K562 (cell line): ENCODE measurements around the gene ANO10. TPM values are rescaled to one million over a fixed set of nuclear protein-coding genes. Genes with fewer than 3 reads are reported as not detected.

ENCODE experiments used
- CXXC5 ChIP-seq: fragments of 250-450 bp; sonication (Bioruptor Pico); IDR thresholded peaks from 2 replicates; pipeline ENCODE4 v1.8.0; 2022; ENCODE audit warnings: inconsistent platforms, mild to moderate bottlenecking, moderate library complexity
- GTF2F1 ChIP-seq: IDR thresholded peaks from 2 replicates; pipeline ENCODE4 v1.6.1; 2011; ENCODE audit warnings: low read depth, low read length, improper control_type of control experiment
- HBP1 ChIP-seq: fragments of 450-650 bp; formaldehyde crosslinking; IDR thresholded peaks from 2 replicates; pipeline ENCODE4 v1.4.0; 2022; ENCODE audit warnings: missing genetic modification characterization
- NFIC ChIP-seq: fragments of 450-650 bp; IDR thresholded peaks from 2 replicates; pipeline ENCODE4 v1.6.1; 2017; ENCODE audit warnings: mild to moderate bottlenecking, inconsistent platforms
- POLR2B ChIP-seq: fragments of 450-650 bp; IDR thresholded peaks from 2 replicates; pipeline ENCODE4 v1.6.1; 2018; ENCODE audit warnings: low read depth; ENCODE audit not compliant: partially characterized antibody
- PURB ChIP-seq: sonication (generic); formaldehyde crosslinking; IDR thresholded peaks from 2 replicates; pipeline ENCODE4 v1.9.0; 2021; ENCODE audit warnings: low read depth, mild to moderate bottlenecking, missing genetic modification reagents
- RBM14 ChIP-seq: fragments of 200-400 bp; formaldehyde crosslinking; IDR thresholded peaks from 2 replicates; pipeline ENCODE4 v1.6.1; 2018; ENCODE audit warnings: low read depth, mild to moderate bottlenecking, low read length, moderate library complexity, borderline replicate concordance; ENCODE audit not compliant: insufficient read depth
- STAT6 ChIP-seq: sonication (generic); formaldehyde crosslinking; IDR thresholded peaks from 2 replicates; pipeline ENCODE4 v1.8.1; 2023; ENCODE audit warnings: mild to moderate bottlenecking, missing genetic modification reagents
- UBTF ChIP-seq, 2 experiments: IDR thresholded peaks; 2 replicates each; pipeline ENCODE4 v1.6.1; 2012; ENCODE audit warnings: improper control_type of control experiment in 2 of 2, low read depth in 2 of 2, low read length in 2 of 2, borderline replicate concordance in 1 of 2
- polyA plus RNA-seq, 8 experiments: library from polyadenylated mRNA; depleted of rRNA in 4 of 8; stranded (reverse) in 5 of 8; unstranded in 3 of 8; fragments of >200 nt; fragmentation: Nextera tagmentation in 2 of 8; fragmentation: Illumina TruSeq in 1 of 8; extraction: Ambion mirVana in 2 of 8; extraction: Trizol in 1 of 8; gene quantifications; 2 replicates each; pipeline versions ENCODE4 v1.2.1 to v1.2.3, GENCODE V29; 2011 to 2014; ENCODE audit warnings: inconsistent platforms in 1 of 8, missing spikeins in 1 of 8
- total RNA-seq, 7 experiments: library from RNA; depleted of rRNA in 6 of 7; stranded (reverse); fragments of >200 nt in 6 of 7; fragmentation: Illumina TruSeq in 2 of 7; extraction: Trizol in 2 of 7; gene quantifications; 2 replicates each; pipeline versions ENCODE4 v1.2.1 to v1.2.3, GENCODE V29; 2011 to 2021; ENCODE audit warnings: low replicate concordance in 1 of 7
- TF ChIP-seq, protein P1 (sequence below): fragments of 450-650 bp; IDR thresholded peaks from 2 replicates; pipeline ENCODE4 v1.6.1; 2018; ENCODE audit not compliant: partially characterized antibody
- TF ChIP-seq, protein P2 (sequence below): sonication (generic); formaldehyde crosslinking; IDR thresholded peaks from 2 replicates; pipeline ENCODE4 v1.8.1; 2022; ENCODE audit warnings: missing genetic modification reagents
- TF ChIP-seq, protein P3 (sequence below): sonication (generic); formaldehyde crosslinking; IDR thresholded peaks from 2 replicates; pipeline ENCODE4 v1.9.0; 2022; ENCODE audit warnings: mild to moderate bottlenecking, missing genetic modification reagents

The ANO10 gene
- total and polyA plus RNA-seq, 9 of the 15 experiments (the other 6 are each of a cell fraction or from before 2014, with no cell fraction given), result 6.4 to 46.0 (median 32.3) TPM

DNA sequence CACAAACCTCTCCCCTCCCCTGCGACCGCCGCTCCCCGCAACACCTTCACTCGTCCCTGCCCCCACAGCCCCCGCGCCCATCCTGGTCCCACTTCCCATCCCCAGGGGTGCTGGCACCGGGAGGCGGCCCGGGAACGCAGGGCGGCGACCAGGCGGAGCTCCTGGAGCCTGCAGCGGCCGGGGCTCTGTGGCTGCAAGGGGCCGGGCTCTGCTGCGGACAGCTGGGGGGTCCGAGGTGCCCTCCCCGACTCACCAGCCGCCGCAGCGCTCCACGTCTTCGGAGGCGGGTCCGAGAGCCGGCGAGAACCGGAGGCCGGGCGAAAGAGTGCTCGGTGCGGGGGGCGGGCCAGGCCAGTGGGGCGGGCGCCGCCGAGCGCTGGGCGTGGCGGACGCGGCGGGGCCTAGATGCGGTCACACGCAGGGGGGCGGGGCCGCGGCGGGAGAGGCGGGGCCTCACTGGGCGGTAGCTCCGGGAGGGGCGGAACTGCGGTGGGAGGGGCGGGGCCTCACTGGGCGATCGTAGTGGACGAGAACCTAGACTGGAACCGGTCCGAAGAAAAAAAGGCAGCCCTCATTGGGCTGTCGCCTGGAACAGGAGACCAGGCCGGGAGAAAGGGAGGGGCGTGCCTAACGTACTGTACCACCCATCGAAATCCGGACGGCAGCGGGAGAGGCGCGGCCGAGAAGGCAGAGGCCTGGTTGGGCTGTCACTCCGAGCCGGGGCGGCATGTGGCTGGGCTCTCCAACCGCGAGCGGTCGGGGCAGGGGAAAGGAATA, at the start of gene ANO10 (continued):
- peak; percentile 90; the same call in 1 of the 2 replicates for TF ChIP-seq HBP1 (CRISPR knock-in tag)
- TF ChIP-seq NFIC, result peak; percentile 6; the same call in 1 of the 2 replicates
- 0 out of 2 replicates have a peak, but pooled peaks have one; percentile 28 for TF ChIP-seq STAT6 (CRISPR knock-in tag)
- TF ChIP-seq, protein P1, sequence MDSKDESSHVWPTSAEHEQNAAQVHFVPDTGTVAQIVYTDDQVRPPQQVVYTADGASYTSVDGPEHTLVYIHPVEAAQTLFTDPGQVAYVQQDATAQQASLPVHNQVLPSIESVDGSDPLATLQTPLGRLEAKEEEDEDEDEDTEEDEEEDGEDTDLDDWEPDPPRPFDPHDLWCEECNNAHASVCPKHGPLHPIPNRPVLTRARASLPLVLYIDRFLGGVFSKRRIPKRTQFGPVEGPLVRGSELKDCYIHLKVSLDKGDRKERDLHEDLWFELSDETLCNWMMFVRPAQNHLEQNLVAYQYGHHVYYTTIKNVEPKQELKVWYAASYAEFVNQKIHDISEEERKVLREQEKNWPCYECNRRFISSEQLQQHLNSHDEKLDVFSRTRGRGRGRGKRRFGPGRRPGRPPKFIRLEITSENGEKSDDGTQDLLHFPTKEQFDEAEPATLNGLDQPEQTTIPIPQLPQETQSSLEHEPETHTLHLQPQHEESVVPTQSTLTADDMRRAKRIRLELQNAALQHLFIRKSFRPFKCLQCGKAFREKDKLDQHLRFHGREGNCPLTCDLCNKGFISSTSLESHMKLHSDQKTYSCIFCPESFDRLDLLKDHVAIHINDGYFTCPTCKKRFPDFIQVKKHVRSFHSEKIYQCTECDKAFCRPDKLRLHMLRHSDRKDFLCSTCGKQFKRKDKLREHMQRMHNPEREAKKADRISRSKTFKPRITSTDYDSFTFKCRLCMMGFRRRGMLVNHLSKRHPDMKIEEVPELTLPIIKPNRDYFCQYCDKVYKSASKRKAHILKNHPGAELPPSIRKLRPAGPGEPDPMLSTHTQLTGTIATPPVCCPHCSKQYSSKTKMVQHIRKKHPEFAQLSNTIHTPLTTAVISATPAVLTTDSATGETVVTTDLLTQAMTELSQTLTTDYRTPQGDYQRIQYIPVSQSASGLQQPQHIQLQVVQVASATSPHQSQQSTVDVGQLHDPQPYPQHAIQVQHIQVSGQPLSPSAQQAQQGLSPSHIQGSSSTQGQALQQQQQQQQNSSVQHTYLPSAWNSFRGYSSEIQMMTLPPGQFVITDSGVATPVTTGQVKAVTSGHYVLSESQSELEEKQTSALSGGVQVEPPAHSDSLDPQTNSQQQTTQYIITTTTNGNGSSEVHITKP, result peak; percentile 78
- TF ChIP-seq PURB (CRISPR knock-in tag), result 0 out of 2 replicates have a peak, but pooled peaks have one; percentile 44
- TF ChIP-seq CXXC5 (CRISPR knock-in tag), result peak; percentile 80
- peak; percentile 80 to 95; a peak in 3 of 4 replicates for TF ChIP-seq UBTF (IDR thresholded peaks at IDR 0.05; ENCODE audit: borderline replicate concordance in 1 of 2, low read depth in 2 of 2, low read length in 2 of 2)
- TF ChIP-seq RBM14, result 0 out of 2 replicates have a peak, but pooled peaks have one; percentile 88
- TF ChIP-seq, protein P2, sequence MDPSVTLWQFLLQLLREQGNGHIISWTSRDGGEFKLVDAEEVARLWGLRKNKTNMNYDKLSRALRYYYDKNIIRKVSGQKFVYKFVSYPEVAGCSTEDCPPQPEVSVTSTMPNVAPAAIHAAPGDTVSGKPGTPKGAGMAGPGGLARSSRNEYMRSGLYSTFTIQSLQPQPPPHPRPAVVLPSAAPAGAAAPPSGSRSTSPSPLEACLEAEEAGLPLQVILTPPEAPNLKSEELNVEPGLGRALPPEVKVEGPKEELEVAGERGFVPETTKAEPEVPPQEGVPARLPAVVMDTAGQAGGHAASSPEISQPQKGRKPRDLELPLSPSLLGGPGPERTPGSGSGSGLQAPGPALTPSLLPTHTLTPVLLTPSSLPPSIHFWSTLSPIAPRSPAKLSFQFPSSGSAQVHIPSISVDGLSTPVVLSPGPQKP (CRISPR knock-in tag), result 0 out of 2 replicates have a peak, but pooled peaks have one; percentile 51
- TF ChIP-seq, protein P3, sequence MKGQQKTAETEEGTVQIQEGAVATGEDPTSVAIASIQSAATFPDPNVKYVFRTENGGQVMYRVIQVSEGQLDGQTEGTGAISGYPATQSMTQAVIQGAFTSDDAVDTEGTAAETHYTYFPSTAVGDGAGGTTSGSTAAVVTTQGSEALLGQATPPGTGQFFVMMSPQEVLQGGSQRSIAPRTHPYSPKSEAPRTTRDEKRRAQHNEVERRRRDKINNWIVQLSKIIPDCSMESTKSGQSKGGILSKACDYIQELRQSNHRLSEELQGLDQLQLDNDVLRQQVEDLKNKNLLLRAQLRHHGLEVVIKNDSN (CRISPR knock-in tag), result peak; percentile 73
- TF ChIP-seq POLR2B, result peak; percentile 66
- TF ChIP-seq GTF2F1, result peak; percentile 74; the same call in 1 of the 2 replicates
